Measurements from ENCODE around the gene SHISAL1.
A peak's percentile ranks its signal among the peaks of the same experiment; 100 is the strongest.

The SHISAL1 gene

DNA sequence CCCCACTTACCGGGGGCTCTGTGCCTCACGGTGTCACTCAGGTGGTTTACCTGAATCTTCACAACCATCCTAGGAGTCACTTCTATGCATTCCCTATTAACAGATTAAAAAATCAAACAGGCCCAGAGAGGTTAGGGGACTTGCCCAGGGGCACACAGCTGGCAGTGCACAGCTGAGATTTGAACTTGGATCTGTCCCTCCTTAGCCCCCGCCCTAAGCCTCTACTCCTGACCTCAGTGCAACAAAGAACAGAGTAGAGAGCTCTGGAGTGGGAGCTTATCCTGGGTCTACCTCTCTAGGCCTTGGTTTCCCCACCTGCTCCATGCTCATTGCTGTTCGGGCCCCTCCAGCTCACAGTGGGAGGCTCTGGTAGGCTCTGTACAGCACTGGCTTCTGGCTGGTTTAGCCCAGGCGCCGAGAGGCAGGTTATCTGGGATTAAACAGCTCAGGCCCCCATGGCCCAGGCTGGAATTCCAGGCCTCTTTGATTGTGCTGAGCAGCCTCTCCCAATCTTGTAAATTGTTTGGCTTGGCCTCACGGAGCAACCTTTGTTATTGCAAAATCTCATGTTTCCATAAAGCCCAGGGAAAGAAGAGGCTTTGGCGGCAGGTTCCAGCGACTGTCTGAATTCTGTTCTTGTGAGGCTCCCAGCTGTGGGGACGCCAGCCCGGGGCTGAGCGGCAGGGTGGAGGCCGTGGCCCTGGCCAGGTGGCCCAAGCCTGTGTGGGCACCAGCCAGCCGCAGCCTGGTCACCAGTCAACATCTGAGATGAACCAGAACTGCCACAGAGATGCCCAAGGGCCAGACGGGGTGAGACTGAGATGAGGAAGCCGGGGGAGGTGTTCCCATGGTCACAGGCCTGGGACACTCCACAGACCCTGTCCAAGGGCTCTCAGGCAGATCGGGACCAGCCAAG lies 28.9 kb upstream of the SHISAL1 start:
- no peak for DNase-seq

DNA sequence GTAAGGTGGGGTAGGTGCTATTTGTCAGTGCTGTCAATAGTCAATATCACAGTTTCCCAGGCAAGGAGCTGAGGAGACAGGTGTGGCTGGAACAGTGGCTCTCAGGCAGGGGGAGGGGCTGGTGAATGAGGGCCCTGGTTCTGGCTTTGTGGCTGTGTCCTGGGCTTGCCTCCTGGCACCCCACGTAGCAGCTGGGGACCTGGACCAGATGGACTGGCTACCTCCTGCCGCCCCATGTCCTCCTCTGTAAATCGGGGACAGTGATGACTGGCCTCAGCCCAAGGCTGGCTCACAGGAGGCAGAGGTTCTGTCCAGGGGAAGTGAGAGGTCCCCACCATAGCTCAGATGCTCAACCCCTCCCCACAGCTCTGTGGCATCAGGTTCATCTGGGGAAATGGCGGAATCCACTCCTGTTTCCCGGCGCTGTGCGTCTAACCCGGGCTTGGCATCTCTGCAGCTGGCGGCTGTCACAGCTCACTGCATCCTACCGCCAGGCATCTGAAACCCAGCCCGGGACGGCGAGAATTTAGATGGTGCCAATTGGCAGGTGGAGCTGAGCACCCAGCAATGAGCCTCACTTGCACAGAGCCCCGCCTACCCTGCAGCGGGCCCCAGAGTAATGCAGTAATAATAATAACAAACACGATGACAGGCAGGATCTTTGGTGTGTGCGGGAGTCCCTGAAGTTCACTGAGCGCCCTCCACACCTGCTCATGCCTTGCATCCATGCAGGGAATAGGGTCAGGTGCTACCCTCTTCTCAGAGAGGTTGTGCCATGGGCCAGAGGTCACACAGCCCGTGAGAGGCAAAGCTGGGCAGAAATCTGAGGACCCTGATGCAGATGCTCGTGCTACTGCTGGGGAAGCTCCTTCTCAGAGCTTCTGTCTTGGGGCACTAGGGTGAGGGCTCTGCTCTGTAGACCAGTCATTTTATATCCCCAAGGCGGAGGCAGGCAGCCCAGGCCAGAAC lies 27.8 kb upstream of the SHISAL1 start:
- peak; percentile 58 for DNase-seq

DNA sequence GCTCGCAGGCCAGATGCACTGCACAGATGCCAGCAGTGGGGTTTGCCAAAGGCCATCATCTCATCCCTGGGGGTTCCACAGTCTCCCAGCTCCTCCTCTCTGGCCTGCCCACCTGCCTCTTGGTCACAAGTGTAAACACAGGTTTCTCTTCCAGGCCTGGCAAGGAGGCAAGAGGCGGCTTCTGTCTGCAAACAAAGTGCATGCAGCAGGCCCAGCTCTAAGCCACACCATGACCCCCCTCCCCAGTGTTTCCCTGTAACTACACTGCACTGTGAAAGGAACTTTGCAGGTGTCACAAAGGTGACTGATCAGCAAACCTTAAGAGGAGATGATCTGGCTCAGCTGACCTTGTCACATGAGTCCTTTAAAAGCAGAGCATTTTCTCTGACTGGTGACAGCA lies 26.2 kb upstream of the SHISAL1 start:
- DNase-seq: peak; percentile 45

DNA sequence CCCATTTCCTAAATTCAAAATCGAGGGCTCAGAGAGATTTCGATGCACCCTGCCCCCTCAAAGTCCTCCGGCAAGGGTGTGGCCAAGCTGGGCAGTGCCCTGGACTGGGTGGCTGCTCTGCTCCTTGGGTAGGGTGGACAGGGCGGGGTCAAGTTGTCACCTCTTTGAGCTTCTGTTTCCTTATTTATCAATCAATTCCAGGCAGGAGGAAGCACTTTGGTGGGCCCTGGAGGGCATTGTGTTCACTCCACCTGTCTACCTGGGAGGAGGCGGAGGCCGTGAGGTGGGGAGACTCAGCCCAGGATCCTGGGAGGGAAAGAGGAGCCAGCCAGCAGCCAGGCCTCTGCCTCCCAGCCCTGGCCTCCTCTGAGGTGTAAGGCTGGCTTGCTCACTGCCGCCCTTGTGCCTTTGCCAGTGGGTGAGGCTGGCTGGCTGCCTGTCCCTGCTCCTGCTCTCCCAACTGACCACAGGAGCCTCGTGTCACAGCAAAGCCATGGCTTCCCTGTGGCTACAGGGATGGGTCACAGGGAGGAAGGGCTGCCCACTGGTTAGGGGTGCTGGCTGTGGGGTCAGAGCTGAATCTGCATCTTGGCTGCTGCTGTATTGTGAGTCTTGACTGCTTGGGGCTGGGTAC lies 25.5 kb upstream of the SHISAL1 start:
- peak; percentile 45 for DNase-seq

DNA sequence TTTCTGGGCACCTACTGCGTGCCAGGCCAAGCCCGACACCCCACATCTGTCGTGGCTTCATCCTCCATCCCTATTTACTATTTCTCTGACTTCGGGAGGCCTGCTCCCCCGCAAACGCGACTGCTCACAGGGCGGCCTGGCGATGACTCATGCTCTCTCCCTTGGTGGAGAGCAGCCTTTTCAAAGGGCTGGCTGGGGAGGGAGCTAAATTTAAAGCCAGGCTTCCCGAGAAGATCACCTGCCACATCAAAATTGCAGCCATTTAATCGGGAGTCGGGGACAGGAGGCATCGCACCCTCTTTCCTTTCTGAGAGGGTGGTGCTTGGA lies 24.9 kb upstream of the SHISAL1 start:
- peak; percentile 69 for DNase-seq

DNA sequence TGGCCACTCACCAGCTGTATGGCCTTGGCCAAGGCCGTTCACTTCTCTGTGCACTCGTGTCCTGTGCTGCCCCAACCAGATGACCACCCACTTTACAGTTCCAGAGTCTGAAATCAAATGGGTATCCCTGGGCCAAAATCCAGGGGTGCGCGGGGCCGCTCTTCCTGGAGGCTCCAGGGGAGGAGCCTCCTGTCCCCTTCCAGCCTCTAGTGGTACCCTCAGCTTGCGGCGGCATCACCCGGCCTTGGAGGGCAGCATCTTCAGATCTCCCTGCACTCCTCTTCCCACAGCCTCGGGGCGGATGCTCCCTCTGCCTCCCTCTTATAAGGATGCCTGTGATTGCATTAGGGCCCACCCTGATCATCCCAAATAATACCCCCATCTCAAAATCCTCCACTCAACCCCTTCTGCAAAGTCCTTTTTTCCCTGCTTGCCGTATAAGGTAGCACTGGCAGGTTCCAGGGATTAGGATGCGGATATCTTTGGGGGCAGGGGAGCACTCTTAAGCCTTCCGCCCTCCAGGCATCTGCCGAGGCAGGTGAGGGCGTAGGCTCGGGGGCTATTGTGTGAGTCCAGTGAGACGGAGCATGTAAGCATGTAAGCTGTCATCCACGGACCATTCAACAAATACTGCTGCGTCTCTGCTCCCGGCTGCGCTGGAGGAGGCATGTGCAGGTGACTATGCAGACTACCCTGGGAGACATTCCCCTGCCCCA lies 24.4 kb upstream of the SHISAL1 start:
- DNase-seq: peak; percentile 79

DNA sequence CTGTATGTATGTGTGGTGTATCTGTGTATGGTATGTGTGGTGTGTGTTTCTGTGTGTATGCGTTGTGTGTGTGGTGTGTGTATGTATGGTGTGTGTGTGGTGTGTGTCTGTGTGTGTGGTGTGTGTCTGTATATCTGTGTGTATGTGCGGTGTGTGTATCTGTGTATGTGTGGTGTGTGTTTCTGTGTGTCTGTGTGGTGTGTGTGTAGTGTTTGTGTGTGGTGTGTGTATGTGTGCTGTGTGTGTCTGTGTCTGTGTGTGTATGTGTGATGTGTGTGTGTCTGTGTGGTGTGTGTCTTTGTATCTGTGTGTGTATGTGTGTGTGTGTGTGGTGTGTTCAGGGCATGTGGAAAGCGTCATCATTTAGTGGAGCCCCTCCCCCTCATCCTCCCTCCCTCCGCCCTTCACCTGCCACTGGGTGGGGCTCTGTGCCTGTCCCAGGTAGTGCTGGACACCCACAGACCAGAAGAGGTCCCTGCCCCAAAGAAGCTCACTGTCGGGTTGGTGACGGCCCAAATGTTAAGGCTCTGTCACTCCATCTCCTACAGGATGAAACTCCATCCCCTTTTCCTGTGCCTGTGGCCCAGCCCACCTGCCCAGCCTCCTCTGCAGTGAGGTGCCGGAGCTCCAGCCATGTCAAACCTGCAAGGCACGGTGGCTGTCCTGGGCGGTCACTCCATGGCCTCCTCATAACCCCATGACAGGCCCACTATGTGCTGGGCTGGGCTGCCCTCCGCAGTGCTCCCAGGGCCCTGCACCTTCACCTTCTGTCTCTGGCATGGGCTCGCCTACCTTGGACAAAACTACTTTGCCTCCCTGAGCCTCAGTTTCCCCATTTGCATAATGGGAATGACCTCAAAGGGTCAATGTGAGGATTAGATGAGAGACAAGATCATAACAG lies 23.4 kb upstream of the SHISAL1 start:
- DNase-seq: peak; percentile 53

DNA sequence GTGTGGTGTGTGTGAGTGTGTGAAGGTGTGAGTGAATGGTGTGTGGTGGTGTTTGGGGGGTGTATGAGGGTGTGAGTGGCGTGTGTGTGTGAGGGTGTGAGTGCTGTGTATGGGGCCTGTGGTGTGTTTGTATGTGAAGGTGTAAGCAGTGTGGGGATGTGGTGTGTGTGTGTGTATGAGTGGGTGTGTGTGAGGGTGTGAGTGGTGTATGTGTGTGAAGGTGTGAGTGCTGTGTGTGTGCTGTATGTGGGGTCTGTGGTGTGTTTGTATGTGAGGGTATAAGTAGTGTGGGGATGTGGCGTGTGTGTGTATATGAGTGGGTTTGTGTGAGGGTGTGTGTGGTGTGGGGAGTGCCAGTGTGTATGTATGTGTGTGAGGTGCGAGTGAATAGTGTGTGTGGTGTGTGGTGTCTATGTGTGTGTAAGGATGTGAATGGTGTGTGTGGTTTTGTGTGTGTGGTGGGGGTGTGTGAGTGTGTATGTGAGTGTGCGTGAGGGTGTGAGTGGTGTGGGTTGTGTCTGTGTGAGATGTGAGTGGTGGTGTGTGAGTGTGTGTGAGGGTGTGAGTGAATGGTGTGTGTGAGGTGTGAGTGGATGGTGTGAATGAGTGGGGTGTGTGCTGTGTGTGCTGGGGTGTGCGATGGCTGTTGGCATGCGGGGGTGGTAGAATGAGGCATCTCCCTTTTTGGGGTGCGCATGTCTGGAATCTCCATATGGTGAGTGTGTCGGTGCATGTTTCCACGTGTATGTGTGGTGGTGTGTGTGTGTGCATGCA lies 22.5 kb upstream of the SHISAL1 start:
- DNase-seq: no peak

DNA sequence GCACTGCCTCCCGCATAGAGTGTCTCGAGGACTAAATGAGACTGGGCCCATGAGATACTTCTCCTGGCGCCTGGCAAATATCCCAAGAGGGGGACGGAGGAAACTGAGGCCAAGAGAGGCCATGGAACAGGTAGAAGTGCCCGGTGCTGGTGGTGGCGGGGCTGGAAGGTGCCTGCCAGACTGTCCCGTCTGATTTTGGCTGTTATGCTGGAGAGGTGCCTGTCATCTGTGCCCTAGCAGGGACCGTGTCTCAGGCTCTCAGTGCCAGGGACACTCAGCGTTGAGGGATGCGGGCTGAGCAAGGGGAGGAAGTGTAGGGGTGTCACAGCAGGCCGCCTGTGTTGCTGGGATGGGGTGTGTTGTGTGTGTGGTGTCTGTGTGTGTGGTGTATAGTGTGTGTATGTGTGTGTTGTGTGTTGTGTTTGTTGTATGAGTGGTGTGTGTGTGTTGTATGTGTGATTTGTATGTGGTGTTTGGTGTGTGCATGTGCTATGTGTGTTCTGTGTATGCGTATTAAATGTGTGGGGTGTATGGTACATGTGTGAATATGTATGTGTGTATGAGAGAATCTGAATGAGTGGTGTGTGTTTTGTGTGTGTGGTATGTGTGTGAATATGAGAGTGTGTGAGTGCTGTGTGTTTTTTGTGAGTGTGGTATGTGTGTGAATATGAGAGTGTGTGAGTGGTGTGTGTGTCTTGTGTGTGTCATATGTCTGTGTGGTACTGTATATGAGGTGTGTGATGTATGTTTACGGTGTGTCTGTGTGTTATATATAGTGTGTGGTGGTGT lies 21.3 kb upstream of the SHISAL1 start:
- no peak for DNase-seq

DNA sequence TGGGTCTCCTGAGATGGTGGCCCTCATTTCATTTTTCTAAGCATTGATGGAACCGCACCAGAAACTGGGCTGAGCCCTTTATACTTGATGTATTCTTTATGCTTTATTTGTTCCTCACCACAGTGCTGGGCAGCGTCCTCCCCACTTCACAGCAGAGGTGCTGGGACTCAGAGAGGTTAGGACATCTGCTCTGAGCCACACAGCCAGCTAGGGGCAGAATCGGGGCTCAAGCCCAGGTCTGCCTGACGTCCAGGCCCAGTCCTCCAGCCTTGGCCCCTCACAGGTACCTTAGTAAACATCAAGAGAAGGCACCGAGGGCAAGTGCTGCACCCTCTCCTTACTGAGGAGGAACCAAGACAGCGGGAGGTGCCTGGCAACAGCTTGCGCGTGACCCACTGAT lies 20.2 kb upstream of the SHISAL1 start:
- DNase-seq: no peak

DNA sequence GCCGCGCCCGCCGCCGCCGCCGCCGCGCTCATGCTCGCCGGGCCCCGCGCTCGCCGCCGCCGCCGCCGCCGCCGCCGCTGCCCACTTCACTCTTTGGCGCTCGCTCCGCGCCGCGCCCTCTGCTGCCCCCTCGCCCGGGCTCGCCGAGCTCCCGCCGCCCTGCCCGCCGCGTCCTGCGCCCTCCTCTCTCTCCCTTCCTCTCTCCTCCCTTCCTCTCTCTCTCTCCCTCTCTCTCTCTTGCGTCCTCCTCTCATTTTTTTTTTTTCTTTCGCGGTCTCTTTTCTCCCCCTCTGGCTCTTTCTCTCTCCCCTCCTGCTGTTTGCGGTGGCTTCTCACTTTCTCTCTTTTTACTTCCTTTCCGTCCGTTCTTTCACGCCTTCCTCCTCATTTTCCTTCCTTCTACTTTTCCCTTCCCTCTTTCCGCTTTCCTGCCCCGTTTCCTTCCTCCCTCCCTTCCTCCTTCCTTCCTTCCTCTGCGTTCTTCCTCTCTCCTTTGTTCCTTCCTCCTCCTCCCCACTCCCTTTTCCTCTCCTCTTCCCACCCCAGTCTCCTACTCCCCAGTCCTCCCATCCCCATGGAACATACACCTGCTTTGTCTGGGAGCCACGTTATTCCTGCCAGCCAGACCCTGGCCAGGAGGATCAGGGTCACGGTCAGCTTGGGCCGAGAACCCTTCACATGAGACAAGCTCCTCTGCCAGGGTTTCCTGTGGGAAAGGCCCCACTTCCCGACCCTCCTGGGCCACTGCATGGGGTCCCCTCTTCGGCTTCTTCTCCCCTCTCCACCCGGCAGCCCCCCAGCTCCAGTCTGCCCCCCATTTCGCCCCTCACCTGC lies 19.3 kb upstream of the SHISAL1 start:
- DNase-seq: no peak

DNA sequence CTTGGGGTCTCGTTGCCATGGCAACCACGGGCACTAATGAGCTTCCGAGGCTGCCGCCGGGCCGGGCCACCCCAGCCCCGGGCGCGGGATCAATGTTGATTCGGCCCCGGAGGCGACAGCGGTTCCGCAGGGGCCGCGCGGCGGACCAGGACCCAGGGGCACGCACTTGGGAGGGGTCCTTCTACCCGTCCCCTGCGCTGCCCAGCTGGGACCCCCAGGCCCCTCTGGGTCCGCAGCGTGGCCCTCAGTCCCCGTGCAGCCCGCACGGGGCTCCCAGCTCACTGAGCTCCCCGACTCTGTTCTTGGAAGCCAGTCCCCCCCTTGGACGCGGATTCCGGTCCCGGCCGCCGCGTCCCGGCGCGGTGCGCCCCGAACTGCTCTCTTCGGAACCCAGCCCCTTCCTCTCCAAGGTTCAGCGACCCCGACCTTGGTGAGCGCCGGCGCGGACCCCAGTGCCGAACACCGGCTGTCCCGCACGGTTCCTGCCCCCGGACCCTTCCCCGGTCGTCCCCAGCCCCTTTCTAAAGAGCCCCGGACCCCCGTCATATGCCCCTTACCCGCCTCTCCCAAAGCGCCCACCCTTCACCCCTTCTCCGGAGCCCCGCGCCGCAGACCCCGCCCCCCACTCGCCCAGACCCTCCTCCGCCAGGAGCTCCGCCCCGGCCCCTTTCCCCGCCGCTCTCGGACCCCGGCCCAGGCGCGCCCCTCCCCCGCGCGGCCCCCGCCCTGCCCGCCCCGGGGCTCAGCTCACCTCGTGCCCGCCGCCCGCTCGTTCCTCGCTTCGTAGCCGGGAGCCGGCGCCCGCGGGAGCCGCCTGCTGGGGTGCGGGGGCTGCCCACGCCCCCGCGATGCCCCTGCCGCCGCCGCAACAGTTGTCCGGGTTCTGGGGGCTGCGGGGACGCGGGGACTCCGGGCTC lies 18.3 kb upstream of the SHISAL1 start:
- DNase-seq: no peak

DNA sequence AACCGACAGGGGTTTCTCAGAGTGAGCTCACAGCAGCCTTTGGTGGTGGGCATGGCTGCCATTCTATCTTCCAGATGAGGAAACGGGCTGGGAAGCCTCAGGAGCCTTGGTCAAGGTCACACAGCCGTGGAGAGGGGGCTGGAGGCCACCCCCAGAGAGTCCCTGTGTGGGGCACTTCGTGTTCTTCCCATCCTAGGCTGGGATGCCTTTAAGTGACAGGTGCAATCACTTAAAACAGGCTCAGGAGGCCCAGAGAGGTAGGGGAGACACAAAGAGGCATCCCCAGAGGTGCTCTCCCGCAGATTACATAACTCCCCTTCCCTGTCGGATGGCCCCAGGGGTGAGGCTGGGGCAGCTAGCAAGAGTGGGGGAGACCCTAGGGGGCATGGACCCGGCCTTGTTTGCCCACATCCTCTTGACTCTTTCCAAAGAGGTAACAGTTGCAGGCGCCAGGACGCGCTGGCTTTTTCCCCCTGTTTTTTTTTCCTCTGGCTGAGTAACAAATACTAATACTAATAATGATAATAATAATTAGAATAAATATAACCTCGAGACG lies 17.5 kb upstream of the SHISAL1 start:
- no peak for DNase-seq

DNA sequence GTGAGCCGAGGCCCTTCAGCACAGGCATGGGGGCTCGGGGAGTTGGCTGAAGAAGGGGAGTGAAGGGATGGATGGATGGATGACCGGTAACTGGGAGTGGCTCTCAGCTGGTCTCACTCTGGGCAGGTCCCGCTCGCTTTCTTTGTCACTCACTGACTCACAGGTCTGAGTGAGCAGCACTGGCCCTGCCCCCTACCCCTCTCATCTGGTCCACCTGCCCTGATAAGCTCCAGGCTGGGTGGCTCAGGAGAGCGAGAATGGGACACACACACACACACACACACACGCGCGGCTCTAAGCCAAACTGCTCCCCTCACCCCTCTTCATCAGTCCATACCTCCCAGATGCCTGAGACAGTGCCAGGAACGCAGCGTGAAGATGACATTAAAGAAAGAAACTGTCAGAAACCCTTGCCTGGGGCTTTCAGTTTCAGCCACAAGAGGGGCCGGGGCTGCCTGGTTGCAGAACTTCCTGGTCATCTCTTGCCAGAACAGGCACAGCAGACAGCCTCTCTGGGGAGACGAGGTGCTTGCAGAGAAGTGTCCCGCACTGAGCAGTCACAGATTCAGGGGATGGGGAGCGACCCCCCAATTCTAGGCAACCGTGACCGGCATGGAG lies 16.5 kb upstream of the SHISAL1 start:
- DNase-seq: no peak

DNA sequence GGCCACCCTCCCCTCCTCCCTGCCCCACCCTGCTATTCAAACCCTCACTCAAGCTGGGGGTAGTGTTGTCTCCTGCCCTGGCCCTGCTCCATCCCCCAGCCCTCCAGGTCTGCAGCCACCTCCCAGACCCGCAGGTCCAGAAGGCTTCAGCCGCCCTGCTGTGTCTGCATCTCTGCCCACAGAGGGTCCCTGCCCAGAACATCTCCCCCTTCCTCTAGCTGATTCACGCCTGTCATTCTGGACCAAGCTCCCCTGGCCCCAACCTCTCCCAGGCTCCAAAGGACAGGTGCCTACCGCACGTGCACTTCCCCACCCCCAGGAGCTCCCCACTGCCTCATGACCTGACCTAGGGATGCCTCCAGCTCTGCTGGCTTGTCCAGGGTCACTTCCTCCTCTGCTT lies 16.0 kb upstream of the SHISAL1 start:
- no peak for DNase-seq

DNA sequence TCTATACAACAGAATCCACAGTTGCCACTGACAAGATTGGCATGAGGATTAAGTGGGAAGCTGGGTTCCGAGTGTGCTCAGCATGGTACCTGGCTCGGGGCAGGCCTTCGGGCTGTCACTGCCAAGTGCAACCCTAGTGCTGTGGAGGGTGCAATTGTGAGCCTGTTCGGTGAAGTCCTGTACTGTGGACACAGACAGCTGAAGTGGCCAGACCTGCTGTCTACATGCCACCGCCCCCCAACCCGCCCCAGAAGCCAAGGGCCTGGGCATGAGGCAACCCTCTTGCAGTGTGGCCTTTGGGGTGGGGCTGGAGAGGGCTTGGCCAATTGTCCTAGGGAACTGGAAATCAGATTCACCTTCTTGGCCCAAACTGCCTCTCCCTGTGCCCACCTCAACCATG lies 15.6 kb upstream of the SHISAL1 start:
- DNase-seq: no peak

DNA sequence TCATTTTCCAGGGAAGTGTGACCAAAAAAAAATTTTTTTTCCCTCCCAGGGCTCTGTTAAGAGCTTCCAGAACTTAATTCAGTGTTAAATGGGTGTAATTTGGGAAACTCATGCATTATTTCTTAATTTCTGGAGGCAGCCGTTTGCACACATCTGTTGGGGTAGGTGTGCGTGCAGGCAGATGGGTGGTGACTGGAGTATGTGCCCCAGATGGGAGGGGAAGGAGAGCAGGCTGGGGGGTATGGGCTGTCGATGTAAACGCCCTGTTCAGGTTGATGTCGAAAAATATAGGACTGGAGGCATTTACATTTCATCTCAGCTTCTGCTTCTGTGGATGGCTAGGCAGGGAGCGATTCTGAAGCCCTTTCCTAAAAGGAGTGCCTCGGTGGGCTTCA lies 13.7 kb upstream of the SHISAL1 start:
- no peak for DNase-seq

Data from DMS153 (cell line).